ENCODE data around the gene GOLGA2. TPM values are rescaled to one million over a fixed set of nuclear protein-coding genes. Genes with fewer than 3 reads are reported as not detected.

Gene GOLGA2
- total RNA-seq, 1 donor from 2014 or later, result 105 TPM

DNA sequence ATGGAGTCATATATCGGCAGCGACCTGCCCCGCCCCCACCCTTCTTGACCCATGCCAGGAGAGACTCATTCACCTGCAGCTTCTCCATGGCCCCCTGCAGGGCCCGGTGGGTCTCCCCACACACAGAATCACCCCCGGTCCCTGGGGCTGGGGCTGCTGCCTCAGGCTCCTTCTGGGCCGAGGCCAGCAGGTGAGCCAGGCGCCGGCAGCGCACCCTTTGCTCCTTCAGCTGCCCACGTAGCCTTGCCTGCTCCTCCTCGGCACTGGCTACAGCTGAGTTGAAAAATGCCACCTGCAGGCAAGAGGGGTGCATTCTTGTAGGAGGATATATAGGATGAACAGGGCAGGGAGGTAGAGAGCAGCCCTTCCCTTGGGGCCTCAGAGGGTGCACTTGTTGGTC is 17.9 kb downstream of the GOLGA2 start:
- Histone ChIP-seq H3K4me3 (ENCODE audit: insufficient read depth, low read depth, low read length) (no peak overlapping the region), H3K4me2 (ENCODE audit: low read length) (no peak overlapping the region), H3K79me2 (ENCODE audit: insufficient read depth, low read length) (no peaks in the 10 kb centered on the region), H3K27ac (ENCODE audit: low read depth, low read length) (no peak overlapping the region), H3K9me3 (ENCODE audit: insufficient read depth, low read depth, low read length) (no peaks in the 10 kb centered on the region), H3K9ac (ENCODE audit: low read length) (no peak overlapping the region), H3K27me3 (ENCODE audit: insufficient read depth, low read length) (no peaks in the 10 kb centered on the region), H3K36me3 (ENCODE audit: insufficient read depth, low read length) (peaks cover 39% of the 10 kb centered on the region), H4K20me1 (ENCODE audit: insufficient read depth, low read length) (peaks cover 60% of the 10 kb centered on the region), H3K4me1 (ENCODE audit: insufficient read depth, low read length) (peaks cover 3% of the 10 kb centered on the region), H2AFZ (ENCODE audit: low read depth, low read length) (no peak overlapping the region)
- no peak overlapping the region for H3K4me3 Mint-ChIP-seq (ENCODE audit: unreplicated experiment)
- peaks cover 2% of the 10 kb centered on the region for H3K9me3 Mint-ChIP-seq (ENCODE audit: unreplicated experiment)
- FAIRE-seq (no peak), DNase-seq (ENCODE audit: low read depth) (no peak)
- H3K4me1 Mint-ChIP-seq (ENCODE audit: low read depth, unreplicated experiment), result peaks cover 5% of the 10 kb centered on the region
- no peak overlapping the region for H3K27ac Mint-ChIP-seq (ENCODE audit: unreplicated experiment)
- peaks cover 12% of the 10 kb centered on the region for H3K36me3 Mint-ChIP-seq (ENCODE audit: low read depth, unreplicated experiment)
- TF ChIP-seq, protein P1, sequence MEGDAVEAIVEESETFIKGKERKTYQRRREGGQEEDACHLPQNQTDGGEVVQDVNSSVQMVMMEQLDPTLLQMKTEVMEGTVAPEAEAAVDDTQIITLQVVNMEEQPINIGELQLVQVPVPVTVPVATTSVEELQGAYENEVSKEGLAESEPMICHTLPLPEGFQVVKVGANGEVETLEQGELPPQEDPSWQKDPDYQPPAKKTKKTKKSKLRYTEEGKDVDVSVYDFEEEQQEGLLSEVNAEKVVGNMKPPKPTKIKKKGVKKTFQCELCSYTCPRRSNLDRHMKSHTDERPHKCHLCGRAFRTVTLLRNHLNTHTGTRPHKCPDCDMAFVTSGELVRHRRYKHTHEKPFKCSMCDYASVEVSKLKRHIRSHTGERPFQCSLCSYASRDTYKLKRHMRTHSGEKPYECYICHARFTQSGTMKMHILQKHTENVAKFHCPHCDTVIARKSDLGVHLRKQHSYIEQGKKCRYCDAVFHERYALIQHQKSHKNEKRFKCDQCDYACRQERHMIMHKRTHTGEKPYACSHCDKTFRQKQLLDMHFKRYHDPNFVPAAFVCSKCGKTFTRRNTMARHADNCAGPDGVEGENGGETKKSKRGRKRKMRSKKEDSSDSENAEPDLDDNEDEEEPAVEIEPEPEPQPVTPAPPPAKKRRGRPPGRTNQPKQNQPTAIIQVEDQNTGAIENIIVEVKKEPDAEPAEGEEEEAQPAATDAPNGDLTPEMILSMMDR (IDR thresholded peaks at IDR 0.05; ENCODE audit: insufficient read depth, low read depth, low read length), result no peak
- TF ChIP-seq EZH2 (IDR thresholded peaks at IDR 0.05; ENCODE audit: insufficient read depth, low read length), result no peak
- H3K27me3 Mint-ChIP-seq (ENCODE audit: low read depth, unreplicated experiment), result no peaks in the 10 kb centered on the region

- Mint-ChIP-seq H3K4me3 (ENCODE audit: unreplicated experiment) (no peak overlapping the region), H3K36me3 (ENCODE audit: low read depth, unreplicated experiment) (peaks cover 16% of the 10 kb centered on the region), H3K9me3 (ENCODE audit: unreplicated experiment) (no peaks in the 10 kb centered on the region), H3K4me1 (ENCODE audit: low read depth, unreplicated experiment) (peaks cover 6% of the 10 kb centered on the region), H3K27me3 (ENCODE audit: low read depth, unreplicated experiment) (no peaks in the 10 kb centered on the region), H3K27ac (ENCODE audit: unreplicated experiment) (no peak overlapping the region)
- Histone ChIP-seq H3K27ac (ENCODE audit: low read depth, low read length) (no peak overlapping the region), H3K9me3 (ENCODE audit: insufficient read depth, low read depth, low read length) (no peaks in the 10 kb centered on the region), H3K27me3 (ENCODE audit: insufficient read depth, low read length) (no peaks in the 10 kb centered on the region), H3K4me3 (ENCODE audit: insufficient read depth, low read depth, low read length) (no peak overlapping the region), H4K20me1 (ENCODE audit: insufficient read depth, low read length) (peaks cover 58% of the 10 kb centered on the region), H3K9ac (ENCODE audit: low read length) (no peak overlapping the region), H3K4me2 (ENCODE audit: low read length) (no peak overlapping the region), H3K36me3 (ENCODE audit: insufficient read depth, low read length) (peaks cover 35% of the 10 kb centered on the region), H2AFZ (ENCODE audit: low read depth, low read length) (no peak overlapping the region), H3K4me1 (ENCODE audit: insufficient read depth, low read length) (peaks cover 3% of the 10 kb centered on the region), H3K79me2 (ENCODE audit: insufficient read depth, low read length) (peaks cover under 1% of the 10 kb centered on the region)
- FAIRE-seq, result no peak
- TF ChIP-seq, protein P1 (IDR thresholded peaks at IDR 0.05; ENCODE audit: insufficient read depth, low read depth, low read length), result no peak
- no peak for TF ChIP-seq EZH2 (IDR thresholded peaks at IDR 0.05; ENCODE audit: insufficient read depth, low read length)
- no peak for DNase-seq (ENCODE audit: low read depth)
Observed at GRCh38 chr9:128257086-128257825, 18.6 kb downstream of the GOLGA2 start.
